ENCODE results near the gene TMEM176B. TPM values are rescaled to one million over a fixed set of nuclear protein-coding genes. Genes with fewer than 3 reads are reported as not detected.

Gene TMEM176B
- total RNA-seq, 4 donors from 2014 or later = 93.3 to 394 (median 300) TPM

- DNase-seq = peak in 2 of 3 donors; percentile 63 to 84
- Histone ChIP-seq H3K27me3 (no peaks in the 10 kb centered on the region), H3K36me3 (peaks cover 0 to 25% (median 0%) of the 10 kb centered on the region in 3 donors), H3K9me3 (peaks cover 0 to 2% (median 1%) of the 10 kb centered on the region in 4 donors), H3K4me1 (peaks cover 0 to 13% (median 5%) of the 10 kb centered on the region in 4 donors), H3K4me3 (peak within 1 kb of the TSS; percentile 50 to 81 (median 64)), H3K27ac (peak within 1 kb of the TSS; percentile 73 to 92 (median 91))
- no peak for TF ChIP-seq CTCF (IDR thresholded peaks at IDR 0.05)
- TF ChIP-seq POLR2A (IDR thresholded peaks at IDR 0.05) = peak in 1 of 2 donors; percentile 25
Measured at GRCh38 chr7:150800581-150801241, 547 bp upstream of the TMEM176B start, which contains the start of gene TMEM176A. TSS of gene TMEM176A (plus strand) at chr7:150800769. CDS start at chr7:150801551, 782 bp downstream.

- H3K27ac ChIP-seq = peak overlapping the region; percentile 73 to 92 (median 91)
- DNase-seq = no peak
Measured at GRCh38 chr7:150799156-150799555, 1.0 kb downstream of the TMEM176B start.

GRCh38 chr7:150797661-150798060 is 2.5 kb downstream of the TMEM176B start:
- H3K9me3 ChIP-seq = no peaks in the 10 kb centered on the region
- peak overlapping the region in 3 of 4 donors; percentile 22 to 90 (median 73) for H3K27ac ChIP-seq
- peaks cover 0 to 10% (median 5%) of the 10 kb centered on the region in 4 donors for H3K4me1 ChIP-seq
- H3K27me3 ChIP-seq = no peaks in the 10 kb centered on the region
- no peak for TF ChIP-seq POLR2A (IDR thresholded peaks at IDR 0.05)
- TF ChIP-seq CTCF (IDR thresholded peaks at IDR 0.05) = no peak
- peaks cover 0 to 13% (median 0%) of the 10 kb centered on the region in 3 donors for H3K36me3 ChIP-seq
- DNase-seq = no peak
- H3K4me3 ChIP-seq = peak overlapping the region in 1 of 4 donors; percentile 81

More at GRCh38 chr7:150799156-150799555, 1.0 kb downstream of the TMEM176B start:
- Histone ChIP-seq H3K4me3 (peak overlapping the region; percentile 50 to 81 (median 64)), H3K36me3 (peaks cover 0 to 9% (median 0%) of the 10 kb centered on the region in 3 donors), H3K27me3 (no peaks in the 10 kb centered on the region), H3K4me1 (peaks cover 0 to 13% (median 5%) of the 10 kb centered on the region in 4 donors), H3K9me3 (no peaks in the 10 kb centered on the region)
- TF ChIP-seq CTCF (IDR thresholded peaks at IDR 0.05) (no peak), POLR2A (IDR thresholded peaks at IDR 0.05) (no peak)

GRCh38 chr7:150793569-150794238 is 6.5 kb downstream of the TMEM176B start:
- Histone ChIP-seq H3K27ac (peak overlapping the region in 2 of 4 donors; percentile 17 to 59), H3K4me3 (no peak overlapping the region), H3K36me3 (peaks cover 0 to 38% (median 0%) of the 10 kb centered on the region in 3 donors), H3K27me3 (no peaks in the 10 kb centered on the region), H3K4me1 (peaks cover 0 to 8% (median 0%) of the 10 kb centered on the region in 4 donors), H3K9me3 (no peaks in the 10 kb centered on the region)
- peak in 1 of 3 donors; percentile 60 for DNase-seq
- TF ChIP-seq POLR2A (IDR thresholded peaks at IDR 0.05) = no peak
- TF ChIP-seq CTCF (IDR thresholded peaks at IDR 0.05) = no peak

DNA sequence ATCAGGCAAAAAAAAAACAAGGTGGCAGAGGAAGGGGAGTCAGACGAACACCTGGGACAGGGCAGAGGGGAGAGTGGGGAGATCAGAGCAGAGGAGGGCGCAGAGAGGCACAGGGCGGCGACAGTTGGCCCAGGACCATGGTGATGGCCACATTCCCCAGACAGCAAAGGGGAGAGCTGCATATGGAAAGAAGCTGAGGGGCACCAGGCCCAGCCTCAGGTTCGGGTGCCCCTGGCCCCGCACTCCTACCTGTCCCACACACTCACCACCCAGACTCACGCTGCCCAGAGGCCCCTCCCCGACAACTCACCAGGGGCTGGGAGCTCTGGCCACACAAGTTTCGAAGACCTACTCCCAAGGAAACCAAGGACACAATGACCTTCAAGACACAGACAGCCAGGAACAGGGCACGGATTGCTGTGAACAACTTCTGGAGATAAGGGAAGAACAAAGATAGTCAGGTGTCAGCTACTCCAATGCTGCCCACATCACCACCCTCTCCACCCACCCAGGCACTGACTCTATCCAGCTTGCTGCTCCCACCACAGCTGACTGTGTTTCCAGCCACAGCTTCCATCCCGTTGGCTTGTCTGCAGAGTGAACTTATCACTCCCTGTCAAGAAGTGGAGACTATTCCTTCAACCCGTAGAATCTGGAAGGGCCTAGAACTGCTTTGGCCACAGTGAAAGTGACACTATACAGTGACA is 8.3 kb downstream of the TMEM176B start:
- Histone ChIP-seq H3K36me3 (peaks cover 0 to 38% (median 0%) of the 10 kb centered on the region in 3 donors), H3K4me3 (no peak overlapping the region), H3K4me1 (peaks cover 4 to 22% (median 7%) of the 10 kb centered on the region in 4 donors), H3K27ac (peak overlapping the region in 2 of 4 donors; percentile 17 to 49), H3K27me3 (no peaks in the 10 kb centered on the region), H3K9me3 (no peaks in the 10 kb centered on the region)
- no peak for DNase-seq
- TF ChIP-seq CTCF (IDR thresholded peaks at IDR 0.05) = no peak
- TF ChIP-seq POLR2A (IDR thresholded peaks at IDR 0.05) = no peak

All from Peyer's patch (tissue), 4 donors.